Measurements from ENCODE around the gene TSPAN33. TPM values are rescaled to one million over a fixed set of nuclear protein-coding genes. Genes with fewer than 3 reads are reported as not detected.

The TSPAN33 gene
- total RNA-seq, 2 experiments from 2014 or later: 9.3 to 11.0 TPM

DNA sequence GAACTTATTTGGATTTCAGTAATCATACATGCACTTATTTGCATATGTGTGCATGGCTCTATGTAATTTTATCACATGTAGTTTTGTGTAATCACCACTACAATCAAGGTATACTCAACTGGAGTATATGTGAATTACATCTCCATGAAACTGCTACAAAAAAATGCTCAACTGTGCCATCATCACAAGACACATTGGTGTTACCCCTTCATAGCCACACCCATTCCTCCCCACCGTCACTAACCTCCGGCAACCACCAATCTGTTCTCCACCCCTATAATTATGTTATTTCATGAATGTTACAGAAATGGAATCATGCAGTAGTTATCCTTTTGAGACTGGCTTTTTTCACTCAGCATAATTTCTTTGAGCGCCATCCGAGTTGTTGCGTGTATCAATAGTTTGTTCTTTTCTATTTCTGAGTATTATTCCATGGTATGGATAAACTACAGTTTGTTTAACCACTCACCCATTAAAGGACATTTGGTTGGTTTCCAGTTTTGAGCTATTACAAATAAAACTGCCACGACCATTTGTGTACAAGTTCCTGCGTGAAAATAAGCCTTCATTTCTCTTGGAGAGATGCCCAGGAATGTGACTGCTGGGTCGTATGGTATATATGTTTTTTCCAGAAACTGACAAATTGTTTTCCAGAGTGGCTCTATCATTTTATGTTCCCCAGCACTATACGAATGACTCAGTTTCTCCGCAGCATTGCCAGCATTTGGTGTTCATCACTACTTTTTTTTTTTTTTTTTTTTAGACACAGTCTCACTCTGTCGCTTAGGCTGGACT lies 32.6 kb downstream of the TSPAN33 start:
- Mint-ChIP-seq H3K27ac (no peak overlapping the region), H3K4me3 (no peak overlapping the region), H3K9me3 (no peaks in the 10 kb centered on the region), H3K36me3 (ENCODE audit: low read depth) (no peaks in the 10 kb centered on the region), H3K27me3 (peaks cover 4% of the 10 kb centered on the region), H3K4me1 (ENCODE audit: low read depth) (no peaks in the 10 kb centered on the region)
- no peak for DNase-seq
- TF ChIP-seq, protein P1, sequence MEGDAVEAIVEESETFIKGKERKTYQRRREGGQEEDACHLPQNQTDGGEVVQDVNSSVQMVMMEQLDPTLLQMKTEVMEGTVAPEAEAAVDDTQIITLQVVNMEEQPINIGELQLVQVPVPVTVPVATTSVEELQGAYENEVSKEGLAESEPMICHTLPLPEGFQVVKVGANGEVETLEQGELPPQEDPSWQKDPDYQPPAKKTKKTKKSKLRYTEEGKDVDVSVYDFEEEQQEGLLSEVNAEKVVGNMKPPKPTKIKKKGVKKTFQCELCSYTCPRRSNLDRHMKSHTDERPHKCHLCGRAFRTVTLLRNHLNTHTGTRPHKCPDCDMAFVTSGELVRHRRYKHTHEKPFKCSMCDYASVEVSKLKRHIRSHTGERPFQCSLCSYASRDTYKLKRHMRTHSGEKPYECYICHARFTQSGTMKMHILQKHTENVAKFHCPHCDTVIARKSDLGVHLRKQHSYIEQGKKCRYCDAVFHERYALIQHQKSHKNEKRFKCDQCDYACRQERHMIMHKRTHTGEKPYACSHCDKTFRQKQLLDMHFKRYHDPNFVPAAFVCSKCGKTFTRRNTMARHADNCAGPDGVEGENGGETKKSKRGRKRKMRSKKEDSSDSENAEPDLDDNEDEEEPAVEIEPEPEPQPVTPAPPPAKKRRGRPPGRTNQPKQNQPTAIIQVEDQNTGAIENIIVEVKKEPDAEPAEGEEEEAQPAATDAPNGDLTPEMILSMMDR (IDR thresholded peaks at IDR 0.05): no peak
- POLR2A ChIA-PET: no interaction called here
- intact Hi-C loops (cut with micrococcal nuclease): no loop called here
- CTCF ChIA-PET: interaction anchor here (0.7 to 1.0 kb wide), 2 partner anchors 10 to 14 kb away, joined by 3 read pairs; no protein-coding TSS in a partner anchor
- ATAC-seq: no peak

GRCh38 chr7:129184981-129185670 lies 40.6 kb downstream of the TSPAN33 start:
- Mint-ChIP-seq H3K4me1 (ENCODE audit: low read depth) (peaks cover 5% of the 10 kb centered on the region), H3K36me3 (ENCODE audit: low read depth) (no peaks in the 10 kb centered on the region), H3K27me3 (peaks cover 25% of the 10 kb centered on the region), H3K27ac (no peak overlapping the region), H3K4me3 (no peak overlapping the region), H3K9me3 (no peaks in the 10 kb centered on the region)
- intact Hi-C loops (cut with micrococcal nuclease): no loop called here
- ChIA-PET POLR2A (no interaction called here), CTCF (interaction anchor here (1.8 kb wide), 1 partner anchor 21 kb away, joined by 4 read pairs; no protein-coding TSS in a partner anchor)
- DNase-seq (no peak), ATAC-seq (no peak)
- TF ChIP-seq, protein P1 (IDR thresholded peaks at IDR 0.05): no peak

DNA sequence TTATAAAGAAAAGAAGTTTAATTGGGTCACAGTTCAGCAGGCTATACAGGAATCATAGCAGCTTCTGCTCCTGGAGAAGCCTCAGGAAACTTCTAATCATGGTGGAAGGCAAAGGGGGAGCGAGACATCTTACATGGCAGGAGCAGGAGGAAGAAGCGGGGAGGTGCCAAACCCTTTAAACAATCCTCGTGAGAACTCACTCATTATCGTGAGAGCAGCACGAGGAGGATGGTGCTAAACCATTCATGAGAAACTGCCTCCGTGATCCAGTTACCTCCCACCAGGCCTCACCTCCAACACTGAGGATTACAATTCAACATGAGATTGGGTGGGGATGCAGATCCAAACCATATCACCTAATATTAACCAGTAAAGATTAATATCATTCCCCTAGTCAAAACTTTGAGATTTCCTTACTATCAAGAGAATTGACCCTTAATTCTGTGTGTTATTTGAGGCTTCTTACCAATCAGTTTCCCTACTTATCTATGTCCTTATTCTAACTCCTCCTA lies 42.3 kb downstream of the TSPAN33 start:
- TF ChIP-seq, protein P1 (IDR thresholded peaks at IDR 0.05): no peak
- Mint-ChIP-seq H3K36me3 (ENCODE audit: low read depth) (no peaks in the 10 kb centered on the region), H3K4me3 (no peak overlapping the region), H3K27ac (no peak overlapping the region), H3K9me3 (no peaks in the 10 kb centered on the region), H3K27me3 (peaks cover 39% of the 10 kb centered on the region), H3K4me1 (ENCODE audit: low read depth) (peaks cover 5% of the 10 kb centered on the region)
- POLR2A ChIA-PET: no interaction called here
- intact Hi-C loops (cut with micrococcal nuclease): no loop called here
- CTCF ChIA-PET: interaction anchor here (1.8 kb wide), 1 partner anchor 23 kb away, joined by 4 read pairs; no protein-coding TSS in a partner anchor
- DNase-seq (no peak), ATAC-seq (no peak)

DNA sequence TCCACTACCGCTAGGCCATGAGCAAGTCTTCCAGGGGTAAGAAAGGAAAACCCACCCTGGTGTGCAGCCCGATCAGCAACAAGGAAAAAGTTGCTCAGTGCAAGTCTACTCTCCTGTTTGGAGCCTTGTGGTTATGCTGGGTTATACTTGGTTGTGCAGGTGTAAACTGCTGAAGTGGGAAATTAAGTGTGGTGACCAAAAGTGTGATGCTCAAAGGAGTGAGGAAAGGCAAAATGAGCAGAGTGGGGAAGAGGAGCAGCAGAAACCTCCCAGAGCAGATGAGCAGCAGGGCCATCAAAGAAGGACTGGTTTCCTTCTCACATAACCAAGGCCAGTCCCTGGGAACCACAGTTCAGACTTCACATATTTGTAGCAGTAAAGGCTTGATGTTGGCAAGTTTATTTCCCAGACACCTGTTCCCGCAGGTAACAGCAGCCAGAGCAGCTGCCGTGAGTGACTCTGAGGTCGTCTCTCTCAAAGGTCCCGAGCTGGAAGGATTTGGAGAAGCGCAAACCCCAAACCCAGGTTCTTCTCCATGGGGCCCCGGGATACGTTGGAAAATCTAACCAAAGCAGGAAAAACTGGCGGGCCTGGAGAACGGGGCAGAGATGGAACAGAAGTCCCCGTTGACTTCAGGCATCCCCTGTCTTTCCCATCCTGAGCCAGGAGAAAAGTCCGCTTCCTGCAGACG lies 43.3 kb downstream of the TSPAN33 start:
- H3K4me3 Mint-ChIP-seq: peak overlapping the region; percentile 5

More for the DNA sequence above, 43.3 kb downstream of the TSPAN33 start:
- TF ChIP-seq, protein P1 (IDR thresholded peaks at IDR 0.05): no peak
- intact Hi-C loops (cut with micrococcal nuclease): no loop called here
- Mint-ChIP-seq H3K9me3 (no peaks in the 10 kb centered on the region), H3K36me3 (ENCODE audit: low read depth) (no peaks in the 10 kb centered on the region), H3K27me3 (peaks cover 47% of the 10 kb centered on the region), H3K27ac (no peak overlapping the region), H3K4me1 (ENCODE audit: low read depth) (peaks cover 5% of the 10 kb centered on the region)
- no peak for ATAC-seq
- DNase-seq: no peak
- POLR2A ChIA-PET: interaction anchor here (1.4 kb wide), 1 partner anchor 8 kb away, joined by 3 read pairs; no protein-coding TSS in a partner anchor
- CTCF ChIA-PET: interaction anchor here (1.1 to 2.2 kb wide), 3 partner anchors 23 to 642 kb away, joined by 3 to 9 read pairs (median 3); no protein-coding TSS in a partner anchor
